ENCODE data around the gene PPP1R13B.
"Not testable (repeated sequence)": the region's sequence is repeated elsewhere in the genome, so short reads cannot be mapped to it uniquely, and the experiment has no call there.

Gene PPP1R13B

DNA sequence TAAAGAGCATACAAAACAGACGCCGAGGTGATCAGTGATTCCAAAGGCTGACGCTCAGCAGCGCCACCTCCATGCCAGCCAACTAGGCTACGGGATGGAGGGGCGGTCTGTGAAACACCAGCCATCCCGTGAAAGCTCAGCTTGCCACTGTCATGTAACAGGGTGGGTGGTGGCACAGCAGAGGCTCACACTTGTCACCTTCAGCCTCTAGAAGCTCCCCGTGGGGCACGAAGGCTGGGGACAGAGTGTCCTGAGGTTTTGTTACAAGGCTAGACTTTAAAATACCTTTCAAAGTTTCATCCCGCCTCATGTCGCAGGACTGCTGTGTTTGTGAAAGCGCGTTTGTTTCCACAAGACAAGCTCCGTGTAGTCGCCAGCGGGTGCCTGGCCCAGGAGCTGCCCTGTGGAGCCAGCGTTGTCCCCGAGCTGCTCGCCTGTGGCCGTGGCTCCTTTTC is 152.8 kb downstream of the PPP1R13B start:
- TF ChIP-seq, protein P1, sequence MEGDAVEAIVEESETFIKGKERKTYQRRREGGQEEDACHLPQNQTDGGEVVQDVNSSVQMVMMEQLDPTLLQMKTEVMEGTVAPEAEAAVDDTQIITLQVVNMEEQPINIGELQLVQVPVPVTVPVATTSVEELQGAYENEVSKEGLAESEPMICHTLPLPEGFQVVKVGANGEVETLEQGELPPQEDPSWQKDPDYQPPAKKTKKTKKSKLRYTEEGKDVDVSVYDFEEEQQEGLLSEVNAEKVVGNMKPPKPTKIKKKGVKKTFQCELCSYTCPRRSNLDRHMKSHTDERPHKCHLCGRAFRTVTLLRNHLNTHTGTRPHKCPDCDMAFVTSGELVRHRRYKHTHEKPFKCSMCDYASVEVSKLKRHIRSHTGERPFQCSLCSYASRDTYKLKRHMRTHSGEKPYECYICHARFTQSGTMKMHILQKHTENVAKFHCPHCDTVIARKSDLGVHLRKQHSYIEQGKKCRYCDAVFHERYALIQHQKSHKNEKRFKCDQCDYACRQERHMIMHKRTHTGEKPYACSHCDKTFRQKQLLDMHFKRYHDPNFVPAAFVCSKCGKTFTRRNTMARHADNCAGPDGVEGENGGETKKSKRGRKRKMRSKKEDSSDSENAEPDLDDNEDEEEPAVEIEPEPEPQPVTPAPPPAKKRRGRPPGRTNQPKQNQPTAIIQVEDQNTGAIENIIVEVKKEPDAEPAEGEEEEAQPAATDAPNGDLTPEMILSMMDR (IDR thresholded peaks at IDR 0.05; ENCODE audit: low read depth, low read length), result no peak
- DNase-seq (ENCODE audit: extremely low read depth, low read depth), result no peak

DNA sequence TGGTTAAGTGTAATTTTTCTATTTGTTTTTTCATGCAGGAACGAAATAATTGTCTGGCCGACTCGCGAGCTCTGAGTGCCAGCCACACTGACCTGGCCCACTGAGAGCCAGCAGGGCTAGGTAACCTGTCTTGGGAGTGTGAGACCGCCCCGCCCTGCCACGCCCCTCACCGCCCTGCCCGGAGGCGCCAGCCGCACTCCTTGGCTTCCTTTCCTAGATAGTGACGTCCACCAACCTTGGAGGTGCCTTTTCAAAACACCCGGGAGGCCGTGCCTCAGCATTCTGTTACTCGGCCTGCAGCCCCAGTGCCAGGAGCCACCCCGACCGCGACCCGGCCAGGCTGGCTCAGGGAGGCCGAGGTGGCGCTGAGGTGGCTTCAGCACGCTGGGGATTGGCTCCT is 153.9 kb downstream of the PPP1R13B start:
- TF ChIP-seq, protein P1 (IDR thresholded peaks at IDR 0.05; ENCODE audit: low read depth, low read length), result no peak
- DNase-seq (ENCODE audit: extremely low read depth, low read depth), result no peak

DNA sequence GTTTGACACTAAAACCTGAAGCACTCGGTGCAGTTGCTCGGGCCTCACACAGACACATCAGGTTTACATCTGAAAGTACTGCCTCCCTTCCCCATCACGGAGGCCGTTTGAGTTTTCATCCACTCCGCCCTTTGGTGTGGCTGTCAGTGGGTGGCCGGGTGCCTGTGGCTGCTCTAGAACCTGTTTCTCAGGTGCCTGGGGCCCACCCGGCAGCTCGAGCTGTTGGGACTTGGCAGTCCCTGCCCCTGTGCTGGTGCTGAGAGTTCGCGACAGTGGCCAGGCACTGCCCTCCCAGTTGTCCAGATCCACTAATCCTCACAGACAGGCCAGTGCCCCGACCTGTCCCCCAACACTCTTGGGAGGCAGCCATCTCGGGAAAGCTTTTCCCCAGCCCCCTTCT is 154.5 kb downstream of the PPP1R13B start:
- DNase-seq (ENCODE audit: extremely low read depth, low read depth), result no peak
- TF ChIP-seq, protein P1 (IDR thresholded peaks at IDR 0.05; ENCODE audit: low read depth, low read length), result no peak

DNA sequence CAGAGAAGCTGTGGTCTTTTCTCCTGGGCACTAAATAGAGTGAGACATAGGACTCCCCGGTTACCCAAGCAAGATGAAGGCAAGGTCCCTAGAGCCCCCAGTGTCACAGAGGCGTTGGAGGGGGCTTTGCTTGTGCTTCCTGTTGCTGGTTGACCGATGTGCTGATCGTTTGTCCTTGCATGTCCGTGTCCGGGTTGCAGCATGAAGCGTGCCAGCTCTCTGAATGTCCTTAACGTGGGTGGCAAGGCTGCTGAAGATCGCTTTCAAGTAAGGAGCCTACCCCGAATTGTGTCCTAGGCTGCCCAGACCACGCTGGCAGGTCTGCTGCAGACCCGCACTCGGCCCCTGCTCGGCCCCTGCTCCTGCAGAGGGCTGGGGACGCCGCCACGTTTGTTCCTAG is 155.2 kb downstream of the PPP1R13B start:
- no peak for DNase-seq (ENCODE audit: extremely low read depth, low read depth)
- TF ChIP-seq, protein P1 (IDR thresholded peaks at IDR 0.05; ENCODE audit: low read depth, low read length), result no peak

DNA sequence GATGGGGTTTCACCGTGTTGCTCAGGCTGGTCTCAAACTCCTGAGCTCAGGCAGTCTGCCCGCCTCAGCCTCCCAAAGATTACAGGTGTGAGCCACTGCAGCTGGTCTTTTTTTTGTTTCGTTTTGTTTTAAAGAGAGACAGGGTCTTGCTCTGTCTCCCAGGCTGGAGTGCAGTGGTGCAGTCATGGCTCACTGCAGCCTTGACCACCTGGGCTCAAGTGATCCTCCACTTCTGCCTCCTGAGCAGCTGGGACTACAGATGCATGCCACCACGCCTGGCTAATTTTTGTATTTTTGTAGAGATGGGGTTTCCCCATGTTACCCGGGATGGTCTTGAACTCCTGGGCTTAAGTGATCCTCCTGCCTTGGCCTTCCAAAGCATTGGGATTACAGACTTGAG is 155.7 kb downstream of the PPP1R13B start:
- DNase-seq (ENCODE audit: extremely low read depth, low read depth), result not testable (repeated sequence)

DNA sequence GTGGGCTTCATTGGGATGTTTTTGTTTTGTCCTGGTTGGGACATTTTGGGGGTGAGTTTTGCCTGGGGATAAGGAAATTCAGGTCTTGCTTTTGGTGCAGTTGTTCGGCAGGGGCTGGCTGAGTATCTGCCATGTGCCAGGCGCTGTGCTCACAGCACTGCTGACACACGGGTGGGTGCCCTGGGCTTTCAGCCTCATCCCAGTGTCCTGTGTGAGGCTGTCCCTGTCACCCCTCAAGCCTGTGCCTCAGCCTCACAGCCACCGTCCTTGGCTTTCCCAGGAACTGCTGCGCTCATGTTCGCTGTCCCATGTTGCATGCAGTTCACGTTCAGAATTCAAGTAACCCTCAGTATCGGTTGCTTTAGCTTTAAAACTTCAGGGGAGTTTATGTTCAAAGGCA is 157.0 kb downstream of the PPP1R13B start:
- TF ChIP-seq, protein P1 (IDR thresholded peaks at IDR 0.05; ENCODE audit: low read depth, low read length), result no peak
- DNase-seq (ENCODE audit: extremely low read depth, low read depth), result no peak

DNA sequence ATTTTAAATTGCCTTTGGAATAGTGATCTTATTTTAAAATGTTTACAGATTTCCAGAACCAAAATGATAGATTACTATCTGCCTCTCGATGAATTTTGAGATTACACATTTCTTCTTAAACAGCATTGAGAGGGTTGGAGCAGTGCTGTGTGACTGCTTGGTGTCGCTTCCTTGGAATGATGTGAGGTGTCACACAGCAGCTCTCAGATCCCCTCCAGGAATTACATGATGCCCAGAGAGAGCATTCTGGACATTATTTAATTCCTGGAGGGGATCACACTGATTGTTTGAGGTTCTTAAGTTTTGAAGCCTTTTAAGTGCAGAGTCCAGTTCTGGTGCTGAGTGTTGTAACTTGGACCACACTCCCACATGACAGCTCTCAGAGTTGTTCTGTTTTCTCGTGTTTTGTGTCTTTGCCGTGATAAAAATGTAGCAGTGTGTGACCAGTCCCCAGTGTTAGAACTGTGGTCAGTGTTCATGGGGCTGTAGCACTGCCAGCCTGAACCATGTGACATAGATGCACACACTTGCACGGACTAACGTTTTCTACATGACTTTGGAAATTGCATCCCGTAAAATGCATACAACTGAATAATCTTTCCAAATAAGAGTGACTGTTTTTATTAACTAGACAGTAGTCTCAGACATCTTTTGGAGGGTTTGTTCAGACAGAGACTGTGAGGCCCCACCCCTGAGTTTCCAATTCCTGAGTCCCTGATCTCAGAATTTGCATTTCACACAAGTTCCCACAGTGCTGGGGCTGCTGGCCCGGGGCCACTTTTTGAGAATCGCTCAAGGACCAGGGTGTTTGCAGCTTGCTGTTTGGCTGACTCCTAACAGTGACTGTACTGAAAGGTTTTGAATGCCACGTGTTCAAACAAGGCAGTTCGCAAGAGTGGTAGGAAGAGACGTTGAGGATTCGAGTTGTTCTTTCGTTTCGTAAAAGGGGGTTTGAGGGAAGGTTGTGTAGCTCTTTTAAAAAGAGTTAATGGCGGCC is 158.2 kb downstream of the PPP1R13B start:
- TF ChIP-seq, protein P1 (IDR thresholded peaks at IDR 0.05; ENCODE audit: low read depth, low read length), result no peak

More for the DNA sequence above, 158.2 kb downstream of the PPP1R13B start:
- no peak for DNase-seq (ENCODE audit: extremely low read depth, low read depth)
